ENCODE measurements around the gene GRIK3.

The GRIK3 gene

GRCh38 chr1:36981126-36981525 is 53.2 kb downstream of the GRIK3 start:
- no peak for DNase-seq (ENCODE audit: low spot score)

- DNase-seq (ENCODE audit: low spot score): no peak
Measured at GRCh38 chr1:36977731-36978406, 56.4 kb downstream of the GRIK3 start.

GRCh38 chr1:36975642-36976041 is 58.7 kb downstream of the GRIK3 start:
- DNase-seq (ENCODE audit: low spot score): no peak

GRCh38 chr1:36973056-36973455 is 61.3 kb downstream of the GRIK3 start:
- DNase-seq (ENCODE audit: low spot score): no peak

- DNase-seq (ENCODE audit: low spot score): no peak
Measured at GRCh38 chr1:36971852-36972618, 62.3 kb downstream of the GRIK3 start.

DNA sequence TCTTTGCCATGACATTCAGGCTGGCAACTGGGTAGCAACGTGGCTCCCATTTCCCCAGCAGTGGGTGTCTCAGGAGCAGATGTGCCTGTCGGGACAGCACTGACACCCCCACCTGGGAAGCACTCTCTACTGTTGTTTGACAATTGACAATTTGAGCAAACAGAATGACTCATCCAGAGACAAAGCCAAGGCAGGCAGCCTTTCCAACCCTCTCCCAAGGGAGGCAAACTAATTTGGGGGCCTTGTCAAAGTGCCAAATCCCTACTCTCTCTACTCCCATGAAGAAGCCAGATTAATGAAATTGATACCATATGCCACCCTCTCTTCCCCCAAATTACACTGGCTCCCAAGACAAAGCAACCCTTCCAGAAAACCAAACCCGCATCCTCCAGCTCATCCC is 65.6 kb downstream of the GRIK3 start:
- DNase-seq (ENCODE audit: low spot score): no peak

GRCh38 chr1:36966242-36966641 is 68.1 kb downstream of the GRIK3 start:
- DNase-seq (ENCODE audit: low spot score): no peak

DNA sequence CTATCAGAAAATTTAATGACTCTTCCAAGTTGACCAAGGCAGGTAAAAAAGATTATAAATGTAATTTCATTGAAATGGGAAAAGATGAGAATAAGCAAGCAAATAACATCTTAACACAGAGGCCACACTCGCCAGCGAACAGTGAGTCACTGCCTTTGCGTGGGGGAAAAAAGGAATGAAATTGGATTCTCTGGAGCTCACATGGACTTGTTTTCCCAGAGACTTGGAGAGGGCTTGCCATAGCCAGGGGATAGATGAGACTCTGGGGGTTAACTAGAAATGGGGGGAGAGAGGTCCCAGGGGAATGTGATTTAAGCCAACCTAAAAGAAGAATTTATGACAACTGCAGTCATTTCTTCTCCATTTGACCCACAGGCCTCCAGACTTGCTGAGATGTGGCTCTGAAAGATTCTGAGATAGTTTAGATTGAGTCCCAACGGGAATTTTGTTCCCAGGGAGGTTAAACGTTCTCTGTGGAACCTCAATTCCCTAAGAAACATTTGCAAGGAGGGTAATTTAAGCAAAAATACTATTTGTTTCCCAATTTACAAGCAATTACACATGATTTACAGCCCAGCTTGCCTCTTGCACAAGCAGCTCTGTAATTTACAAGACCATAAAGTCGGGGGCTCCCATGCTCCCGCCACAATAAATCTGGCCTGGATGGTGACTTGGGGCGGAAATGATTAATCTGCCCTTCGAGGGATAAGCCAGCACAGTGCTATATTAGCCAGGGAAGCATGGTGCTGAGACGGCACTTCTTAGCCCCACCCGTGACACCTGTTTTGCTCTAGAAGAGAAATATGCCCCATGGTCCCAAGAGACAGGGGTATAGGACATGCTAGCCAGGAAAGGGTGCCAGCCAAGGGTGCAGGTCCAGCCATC is 68.8 kb downstream of the GRIK3 start:
- DNase-seq (ENCODE audit: low spot score): no peak

DNA sequence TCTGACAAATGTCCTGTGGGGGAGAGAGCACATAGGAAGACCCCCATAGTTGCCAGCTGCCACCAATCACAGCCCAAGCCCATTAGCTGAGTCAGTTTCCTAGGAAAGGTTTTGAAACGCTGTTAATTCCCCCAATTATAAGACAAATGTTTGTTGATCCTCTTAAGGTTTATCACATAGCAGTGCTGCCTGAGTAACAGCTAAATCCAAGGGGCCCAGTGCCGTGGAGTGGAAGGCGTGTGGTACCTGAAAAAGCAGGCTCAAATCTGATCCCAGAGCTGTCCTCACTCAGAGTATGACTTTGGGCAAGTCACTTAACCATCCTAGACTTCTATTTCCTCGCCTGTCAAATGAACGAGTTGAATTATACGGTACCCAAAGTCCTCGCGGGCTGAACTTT is 69.5 kb downstream of the GRIK3 start:
- DNase-seq (ENCODE audit: low spot score): no peak

DNA sequence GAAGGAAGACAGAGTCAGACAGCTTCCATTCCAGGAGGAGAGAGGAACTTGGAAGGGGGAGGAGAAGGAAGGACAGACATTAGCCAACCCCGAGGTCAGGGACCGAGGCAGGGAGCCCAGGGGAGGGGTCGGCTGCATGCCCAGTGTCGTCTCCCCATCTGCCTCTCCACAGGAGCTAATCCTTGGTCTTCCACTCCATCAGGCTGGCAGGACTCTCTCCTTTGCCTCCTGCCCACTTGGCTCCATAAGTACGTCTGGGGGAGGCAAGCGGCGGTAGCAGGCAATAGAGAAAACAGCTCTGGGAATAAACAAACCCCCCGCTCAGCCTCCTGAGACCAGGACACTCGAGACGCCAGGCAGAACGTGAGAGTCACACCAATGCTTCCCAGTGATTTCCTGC is 71.3 kb downstream of the GRIK3 start:
- no peak for DNase-seq (ENCODE audit: low spot score)

- no peak for DNase-seq (ENCODE audit: low spot score)
Measured at GRCh38 chr1:36961062-36961615, 73.2 kb downstream of the GRIK3 start.

- no peak for DNase-seq (ENCODE audit: low spot score)
Measured at GRCh38 chr1:36956570-36956969, 77.7 kb downstream of the GRIK3 start.

GRCh38 chr1:36955016-36955415 is 79.3 kb downstream of the GRIK3 start:
- no peak for DNase-seq (ENCODE audit: low spot score)

- no peak for DNase-seq (ENCODE audit: low spot score)
Measured at GRCh38 chr1:36953061-36953460, 81.3 kb downstream of the GRIK3 start.

GRCh38 chr1:36951761-36952160 is 82.6 kb downstream of the GRIK3 start:
- DNase-seq (ENCODE audit: low spot score): no peak

GRCh38 chr1:36951292-36951750 is 83.0 kb downstream of the GRIK3 start:
- DNase-seq (ENCODE audit: low spot score): no peak

- DNase-seq (ENCODE audit: low spot score): no peak
Measured at GRCh38 chr1:36950604-36951291, 83.6 kb downstream of the GRIK3 start.

GRCh38 chr1:36948606-36949005 is 85.7 kb downstream of the GRIK3 start:
- no peak for DNase-seq (ENCODE audit: low spot score)

- no peak for DNase-seq (ENCODE audit: low spot score)
Measured at GRCh38 chr1:36948147-36948546, 86.2 kb downstream of the GRIK3 start.

DNA sequence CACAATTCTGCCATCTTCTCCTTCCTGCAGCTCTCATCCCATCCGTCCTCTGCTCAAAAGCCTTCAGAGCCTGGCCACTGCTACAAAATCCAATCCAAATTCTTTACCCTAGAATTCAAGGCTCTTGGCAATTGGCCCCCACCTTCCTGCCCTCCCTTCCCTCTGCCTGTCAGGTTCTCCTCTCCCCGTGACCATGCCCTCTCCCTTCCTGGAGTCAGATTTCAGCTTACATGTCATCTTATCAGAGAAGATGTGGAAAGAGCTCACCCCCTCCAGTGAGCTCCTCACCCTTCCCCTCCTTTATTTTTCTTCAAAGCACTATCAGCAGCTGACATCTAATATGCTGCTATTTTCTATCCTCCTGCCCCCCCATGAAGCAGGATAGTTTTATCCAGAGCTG is 86.9 kb downstream of the GRIK3 start:
- no peak for DNase-seq (ENCODE audit: low spot score)

DNA sequence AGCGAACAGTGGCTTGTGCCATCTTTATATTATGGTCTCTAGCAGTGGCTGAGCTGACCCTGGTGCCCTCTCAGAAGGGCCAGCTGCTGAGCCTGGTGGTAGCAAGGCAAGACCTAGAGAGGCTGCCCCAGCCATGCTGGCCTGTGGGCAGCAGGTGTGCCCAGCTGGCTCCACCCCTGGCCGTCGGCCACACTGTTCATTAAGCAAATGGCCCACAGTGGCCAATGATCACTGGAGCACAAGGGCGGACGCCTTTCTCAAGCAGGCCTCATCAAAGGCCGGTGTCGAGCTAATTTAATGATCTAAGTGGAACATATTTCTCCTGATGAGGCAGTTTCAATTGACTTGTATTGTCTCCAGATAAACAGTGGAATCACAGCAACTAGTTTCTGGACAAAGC is 89.4 kb downstream of the GRIK3 start:
- DNase-seq (ENCODE audit: low spot score): no peak

GRCh38 chr1:36942148-36942547 is 92.2 kb downstream of the GRIK3 start:
- DNase-seq (ENCODE audit: low spot score): no peak

Data from hematopoietic multipotent progenitor cell treated with erythropoietin and hydrocortisone succinate and interleukin-3 and kit ligand, for 15 days (in vitro differentiated cells).